ENCODE data around the gene RAPSN. TPM values are rescaled to one million over a fixed set of nuclear protein-coding genes. Genes with fewer than 3 reads are reported as not detected.

The RAPSN gene
- total and polyA plus RNA-seq, 2 experiments from 2014 or later: 0.17 to 0.23 TPM

GRCh38 chr11:47445840-47446239 is 3.1 kb downstream of the RAPSN start:
- H3K36me3 Mint-ChIP-seq (ENCODE audit: low read depth): no peaks in the 10 kb centered on the region
- H3K79me2 ChIP-seq (replicated peaks; ENCODE audit: insufficient read depth): no peaks in the 10 kb centered on the region
- no peaks in the 10 kb centered on the region for H3K36me3 ChIP-seq (ENCODE audit: insufficient read depth)
- TF ChIP-seq JUNB (IDR thresholded peaks at IDR 0.05; ENCODE audit: unreplicated experiment): no peak
- TF ChIP-seq STAT1 (IDR thresholded peaks at IDR 0.05; ENCODE audit: unreplicated experiment): no peak
- no peak for TF ChIP-seq REST (IDR thresholded peaks at IDR 0.05; ENCODE audit: unreplicated experiment)
- TF ChIP-seq NANOG (IDR thresholded peaks at IDR 0.05; ENCODE audit: borderline replicate concordance): no peak
- TF ChIP-seq ZNF331 (CRISPR knock-in tag; IDR thresholded peaks at IDR 0.05; ENCODE audit: low read depth): no peak
- TF ChIP-seq CREB1 (CRISPR knock-in tag; IDR thresholded peaks at IDR 0.05; ENCODE audit: low read depth): no peak
- TF ChIP-seq CTCF (conservative IDR thresholded peaks at IDR 0.05; ENCODE audit: low read depth in 2 of 2): no peak
- no peak for TF ChIP-seq POLR2AphosphoS5 (IDR thresholded peaks at IDR 0.05; ENCODE audit: low read depth)
- TF ChIP-seq EZH2phosphoT487 (IDR thresholded peaks at IDR 0.05; ENCODE audit: unreplicated experiment): no peak
- TF ChIP-seq ZNF462 (CRISPR knock-in tag; IDR thresholded peaks at IDR 0.05): no peak
- no peak for TF ChIP-seq EZH2 (IDR thresholded peaks at IDR 0.05; ENCODE audit: low read depth, unreplicated experiment)
- TF ChIP-seq ZNF114 (CRISPR knock-in tag; IDR thresholded peaks at IDR 0.05): no peak
- TF ChIP-seq ETS1 (IDR thresholded peaks at IDR 0.05): no peak
- DNase-seq (ENCODE audit: low spot score) (no peak), ATAC-seq (no peak)
- no peaks in the 10 kb centered on the region for H4K20me1 ChIP-seq (replicated peaks; ENCODE audit: insufficient read depth)
- no peaks in the 10 kb centered on the region for H3F3A ChIP-seq (replicated peaks; ENCODE audit: low read depth)
- no peaks in the 10 kb centered on the region for H3K9me2 ChIP-seq (ENCODE audit: insufficient read depth)
- no peak overlapping the region for H2AFZ ChIP-seq
- no peak overlapping the region for H3K4me2 ChIP-seq
- H3K4me1 ChIP-seq (ENCODE audit: insufficient read depth): no peaks in the 10 kb centered on the region
- H3K4me1 Mint-ChIP-seq: no peaks in the 10 kb centered on the region
- no peak overlapping the region for H3K4me3 ChIP-seq
- no peaks in the 10 kb centered on the region for H3K27me3 ChIP-seq (ENCODE audit: insufficient read depth)
- no peak overlapping the region for H3K27ac ChIP-seq (ENCODE audit: low read depth)
- H3K4me3 Mint-ChIP-seq: no peak overlapping the region
- no peaks in the 10 kb centered on the region for H3K27me3 Mint-ChIP-seq (ENCODE audit: insufficient read depth, low read depth, poor library complexity)
- no peaks in the 10 kb centered on the region for H3K9me3 Mint-ChIP-seq
- H3K27ac Mint-ChIP-seq: no peak overlapping the region
